ENCODE data around the gene BEST4. TPM values are rescaled to one million over a fixed set of nuclear protein-coding genes. Genes with fewer than 3 reads are reported as not detected.
A peak's percentile ranks its signal among the peaks of the same experiment; 100 is the strongest.

Gene BEST4
- total and polyA plus RNA-seq, 2 of the 13 experiments (the other 11 are each of a cell fraction or from before 2014, with no cell fraction given), result 0.77 to 1.4 TPM

GRCh38 chr1:44826375-44827196, 38.6 kb upstream of the BEST4 start (continued):
- TF ChIP-seq, protein P1, sequence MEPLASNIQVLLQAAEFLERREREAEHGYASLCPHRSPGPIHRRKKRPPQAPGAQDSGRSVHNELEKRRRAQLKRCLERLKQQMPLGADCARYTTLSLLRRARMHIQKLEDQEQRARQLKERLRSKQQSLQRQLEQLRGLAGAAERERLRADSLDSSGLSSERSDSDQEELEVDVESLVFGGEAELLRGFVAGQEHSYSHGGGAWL (CRISPR knock-in tag; IDR thresholded peaks at IDR 0.05), result peak; percentile 67
- TF ChIP-seq TCF12 (IDR thresholded peaks at IDR 0.05), result no peak
- peak; percentile 67; the same call in 1 of the 2 replicates for TF ChIP-seq TCF12 (CRISPR knock-in tag; IDR thresholded peaks at IDR 0.05)
- no peak for TF ChIP-seq GPN1 (CRISPR knock-in tag; IDR thresholded peaks at IDR 0.05; ENCODE audit: borderline replicate concordance)
- no peak for TF ChIP-seq NFYC (CRISPR knock-in tag; IDR thresholded peaks at IDR 0.05)
- peak; percentile 46; the same call in 1 of the 2 replicates for TF ChIP-seq ZNF619 (CRISPR knock-in tag; IDR thresholded peaks at IDR 0.05)
- TF ChIP-seq ZNF83 (CRISPR knock-in tag; IDR thresholded peaks at IDR 0.05; ENCODE audit: borderline replicate concordance), result peak; percentile 55; the same call in 1 of the 2 replicates
- peak; percentile 67; the same call in 1 of the 2 replicates for TF ChIP-seq TIGD3 (CRISPR knock-in tag; IDR thresholded peaks at IDR 0.05; ENCODE audit: borderline replicate concordance)
- TF ChIP-seq MIER2 (CRISPR knock-in tag; IDR thresholded peaks at IDR 0.05), result 0 out of 2 replicates have a peak, but pooled peaks have one; percentile 16
- TF ChIP-seq ZNF552 (CRISPR knock-in tag; IDR thresholded peaks at IDR 0.05; ENCODE audit: borderline replicate concordance), result peak; percentile 58; the same call in 1 of the 2 replicates
- peak; percentile 66 for TF ChIP-seq GATAD2A (CRISPR knock-in tag; IDR thresholded peaks at IDR 0.05)
- 0 out of 2 replicates have a peak, but pooled peaks have one; percentile 21 for TF ChIP-seq SIN3A (IDR thresholded peaks at IDR 0.05; ENCODE audit: borderline replicate concordance, low read depth, low read length)
- TF ChIP-seq ZBTB42 (CRISPR knock-in tag; IDR thresholded peaks at IDR 0.05), result no peak
- peak; percentile 22; the same call in 1 of the 2 replicates for TF ChIP-seq RAD21 (CRISPR knock-in tag; IDR thresholded peaks at IDR 0.05)
- no peak for TF ChIP-seq ZNF652 (CRISPR knock-in tag; IDR thresholded peaks at IDR 0.05; ENCODE audit: borderline replicate concordance, low read depth)
- TF ChIP-seq ZSCAN21 (CRISPR knock-in tag; IDR thresholded peaks at IDR 0.05; ENCODE audit: borderline replicate concordance), result peak; percentile 69
- no peak for TF ChIP-seq ZSCAN9 (CRISPR knock-in tag; IDR thresholded peaks at IDR 0.05; ENCODE audit: borderline replicate concordance)
- no peak for TF ChIP-seq ZNF737 (CRISPR knock-in tag; IDR thresholded peaks at IDR 0.05; ENCODE audit: borderline replicate concordance)
- TF ChIP-seq, protein P2, sequence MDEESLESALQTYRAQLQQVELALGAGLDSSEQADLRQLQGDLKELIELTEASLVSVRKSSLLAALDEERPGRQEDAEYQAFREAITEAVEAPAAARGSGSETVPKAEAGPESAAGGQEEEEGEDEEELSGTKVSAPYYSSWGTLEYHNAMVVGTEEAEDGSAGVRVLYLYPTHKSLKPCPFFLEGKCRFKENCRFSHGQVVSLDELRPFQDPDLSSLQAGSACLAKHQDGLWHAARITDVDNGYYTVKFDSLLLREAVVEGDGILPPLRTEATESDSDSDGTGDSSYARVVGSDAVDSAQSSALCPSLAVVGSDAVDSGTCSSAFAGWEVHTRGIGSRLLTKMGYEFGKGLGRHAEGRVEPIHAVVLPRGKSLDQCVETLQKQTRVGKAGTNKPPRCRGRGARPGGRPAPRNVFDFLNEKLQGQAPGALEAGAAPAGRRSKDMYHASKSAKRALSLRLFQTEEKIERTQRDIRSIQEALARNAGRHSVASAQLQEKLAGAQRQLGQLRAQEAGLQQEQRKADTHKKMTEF (CRISPR knock-in tag; IDR thresholded peaks at IDR 0.05), result peak; percentile 59
- TF ChIP-seq KDM2A (CRISPR knock-in tag; IDR thresholded peaks at IDR 0.05; ENCODE audit: borderline replicate concordance, low read depth), result peak; percentile 18; the same call in 1 of the 2 replicates
- TF ChIP-seq, protein P3, sequence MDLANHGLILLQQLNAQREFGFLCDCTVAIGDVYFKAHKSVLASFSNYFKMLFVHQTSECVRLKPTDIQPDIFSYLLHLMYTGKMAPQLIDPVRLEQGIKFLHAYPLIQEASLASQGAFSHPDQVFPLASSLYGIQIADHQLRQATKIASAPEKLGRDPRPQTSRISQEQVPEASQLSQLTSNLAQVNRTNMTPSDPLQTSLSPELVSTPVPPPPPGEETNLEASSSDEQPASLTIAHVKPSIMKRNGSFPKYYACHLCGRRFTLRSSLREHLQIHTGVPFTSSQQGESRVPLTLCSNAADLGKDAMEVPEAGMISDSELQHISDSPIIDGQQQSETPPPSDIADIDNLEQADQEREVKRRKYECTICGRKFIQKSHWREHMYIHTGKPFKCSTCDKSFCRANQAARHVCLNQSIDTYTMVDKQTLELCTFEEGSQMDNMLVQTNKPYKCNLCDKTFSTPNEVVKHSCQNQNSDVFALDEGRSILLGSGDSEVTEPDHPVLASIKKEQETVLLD (CRISPR knock-in tag; IDR thresholded peaks at IDR 0.05; ENCODE audit: low read depth), result peak; percentile 68
- 0 out of 2 replicates have a peak, but pooled peaks have one; percentile 40 for TF ChIP-seq CREM (IDR thresholded peaks at IDR 0.05)
- TF ChIP-seq CREM (CRISPR knock-in tag; IDR thresholded peaks at IDR 0.05), result no peak
- TF ChIP-seq ZNF605 (CRISPR knock-in tag; IDR thresholded peaks at IDR 0.05), result peak; percentile 51; the same call in 1 of the 2 replicates

Data from HepG2 (cell line).